ENCODE data around the gene SKIC8.

The SKIC8 gene

GRCh38 chr15:78329625-78330024, 30.2 kb upstream of the SKIC8 start:
- TF ChIP-seq CTCF (IDR thresholded peaks at IDR 0.05; ENCODE audit: control insufficient read depth, insufficient read depth, low read depth, low read length, missing control alignments): no peak
- no peak overlapping the region for H3K4me3 ChIP-seq (ENCODE audit: control insufficient read depth, low read depth, low read length)
- DNase-seq (ENCODE audit: low read depth): no peak

GRCh38 chr15:78327466-78327865, 28.1 kb upstream of the SKIC8 start:
- no peak for TF ChIP-seq CTCF (IDR thresholded peaks at IDR 0.05; ENCODE audit: control insufficient read depth, insufficient read depth, low read depth, low read length, missing control alignments)
- no peak for DNase-seq (ENCODE audit: low read depth)
- H3K4me3 ChIP-seq (ENCODE audit: control insufficient read depth, low read depth, low read length): no peak overlapping the region

GRCh38 chr15:78325092-78325843, 25.9 kb upstream of the SKIC8 start:
- DNase-seq (ENCODE audit: low read depth): no peak
- TF ChIP-seq CTCF (IDR thresholded peaks at IDR 0.05; ENCODE audit: control insufficient read depth, insufficient read depth, low read depth, low read length, missing control alignments): no peak
- H3K4me3 ChIP-seq (ENCODE audit: control insufficient read depth, low read depth, low read length): no peak overlapping the region

GRCh38 chr15:78324144-78324543, 24.7 kb upstream of the SKIC8 start:
- TF ChIP-seq CTCF (IDR thresholded peaks at IDR 0.05; ENCODE audit: control insufficient read depth, insufficient read depth, low read depth, low read length, missing control alignments): no peak
- H3K4me3 ChIP-seq (ENCODE audit: control insufficient read depth, low read depth, low read length): no peak overlapping the region
- DNase-seq (ENCODE audit: low read depth): no peak

GRCh38 chr15:78323693-78324092, 24.3 kb upstream of the SKIC8 start:
- no peak for DNase-seq (ENCODE audit: low read depth)
- TF ChIP-seq CTCF (IDR thresholded peaks at IDR 0.05; ENCODE audit: control insufficient read depth, insufficient read depth, low read depth, low read length, missing control alignments): no peak
- no peak overlapping the region for H3K4me3 ChIP-seq (ENCODE audit: control insufficient read depth, low read depth, low read length)

- TF ChIP-seq CTCF (IDR thresholded peaks at IDR 0.05; ENCODE audit: control insufficient read depth, insufficient read depth, low read depth, low read length, missing control alignments): no peak
- H3K4me3 ChIP-seq (ENCODE audit: control insufficient read depth, low read depth, low read length): no peak overlapping the region
- DNase-seq (ENCODE audit: low read depth): no peak
Observed at GRCh38 chr15:78322724-78323521, 23.5 kb upstream of the SKIC8 start.

All from AG09309 (cell line).